Activated CD8-positive, alpha-beta T cell treated with anti-CD3 and anti-CD28 coated beads for 36 hours (primary cell): ENCODE results near the gene BICDL1. TPM values are rescaled to one million over a fixed set of nuclear protein-coding genes. Genes with fewer than 3 reads are reported as not detected.

Experiments used
- ATAC-seq: fragments of 200-7000 bp; cut with Tn5 transposase; one replicate; pipeline ENCODE4 v1.10.0; 2021; ENCODE audit warnings: mild to moderate bottlenecking, moderate library complexity
- CTCF ChIA-PET: fragments of 350-600 bp; sonication (Branson Sonifier 250); formaldehyde crosslinking; loops from one replicate; lab custom pipeline; 2021; ENCODE audit warnings: antibody characterized with exemption; lab: Charles Lee
- POLR2A ChIA-PET: fragments of 350-600 bp; sonication (Branson Sonifier 250); formaldehyde crosslinking; loops from one replicate; lab custom pipeline; 2021; ENCODE audit warnings: antibody characterized with exemption; lab: Charles Lee
- DNase-seq: peaks from one replicate; pipeline ENCODE4 v3.0.0-alpha.2; 2020
- H3K27ac Mint-ChIP-seq: one replicate; pipeline ENCODE4 v1.8.0; 2021; ENCODE audit warnings: mild to moderate bottlenecking, mixed read lengths
- H3K27me3 Mint-ChIP-seq: one replicate; pipeline ENCODE4 v1.8.0; 2021; ENCODE audit warnings: mixed read lengths
- H3K36me3 Mint-ChIP-seq: one replicate; pipeline ENCODE4 v1.8.0; 2021; ENCODE audit warnings: low read depth, mixed read lengths
- H3K4me1 Mint-ChIP-seq: one replicate; pipeline ENCODE4 v1.8.0; 2021; ENCODE audit warnings: low read depth, mixed read lengths
- H3K4me3 Mint-ChIP-seq: one replicate; pipeline ENCODE4 v1.8.0; 2021; ENCODE audit warnings: mild to moderate bottlenecking, moderate library complexity, mixed read lengths
- H3K9me3 Mint-ChIP-seq: one replicate; pipeline ENCODE4 v1.8.0; 2021; ENCODE audit warnings: mixed read lengths
- CTCF ChIP-seq: fragments of 200-600 bp; IDR thresholded peaks from one replicate; pipeline ENCODE4 v1.8.0; 2022; ENCODE audit warnings: antibody characterized with exemption, mild to moderate bottlenecking
- intact Hi-C: fragments of 100-400 bp; cut with micrococcal nuclease; formaldehyde crosslinking; loops from one replicate; pipeline ENCODE4 v1.10.0; 2022
- total RNA-seq, 2 experiments: library from RNA; stranded (reverse); gene quantifications; one replicate each; pipeline ENCODE4 v1.2.3, GENCODE V29; 2021

Gene BICDL1
- total RNA-seq, 2 experiments from 2014 or later: 103 to 107 TPM

GRCh38 chr12:120141336-120141735 lies 152.3 kb downstream of the BICDL1 start:
- no peak overlapping the region for H3K27ac Mint-ChIP-seq
- no peak overlapping the region for H3K4me3 Mint-ChIP-seq
- H3K27me3 Mint-ChIP-seq: no peaks in the 10 kb centered on the region
- no peak for ATAC-seq
- peaks cover 52% of the 10 kb centered on the region for H3K36me3 Mint-ChIP-seq
- H3K4me1 Mint-ChIP-seq: no peaks in the 10 kb centered on the region
- ChIA-PET CTCF (no interaction called here), POLR2A (interaction anchor here (1.4 kb wide), 1 partner anchor 60 kb away, joined by 4 read pairs; the partner anchor contains the start of gene RPLP0)
- intact Hi-C loops: no loop called here
- no peak for TF ChIP-seq CTCF
- DNase-seq: no peak
- no peaks in the 10 kb centered on the region for H3K9me3 Mint-ChIP-seq

GRCh38 chr12:120142231-120142877 lies 153.3 kb downstream of the BICDL1 start:
- ChIA-PET POLR2A (interaction anchor here (1.4 kb wide), 1 partner anchor 59 kb away, joined by 4 read pairs; the partner anchor contains the start of gene RPLP0), CTCF (no interaction called here)
- no peak overlapping the region for H3K27ac Mint-ChIP-seq
- no peaks in the 10 kb centered on the region for H3K27me3 Mint-ChIP-seq
- no peak overlapping the region for H3K4me3 Mint-ChIP-seq
- intact Hi-C loops: no loop called here
- H3K4me1 Mint-ChIP-seq: no peaks in the 10 kb centered on the region
- TF ChIP-seq CTCF: no peak
- DNase-seq (no peak), ATAC-seq (no peak)
- peaks cover 51% of the 10 kb centered on the region for H3K36me3 Mint-ChIP-seq
- H3K9me3 Mint-ChIP-seq: no peaks in the 10 kb centered on the region

Other genes starting within 250 kb of the BICDL1 start
- gene CIT, start 111.9 kb upstream of the BICDL1 start, total RNA-seq: 10 to 100 TPM; 43.3 to 48.4 TPM
- gene RAB35, start 127.5 kb downstream of the BICDL1 start, total RNA-seq: 10 to 100 TPM; 38.2 to 41.5 TPM
- 100 to 1,000 TPM; 130 to 137 TPM for gene GCN1, start 205.5 kb downstream of the BICDL1 start, total RNA-seq
- gene RPLP0, start 211.9 kb downstream of the BICDL1 start, total RNA-seq: 1,000 to 10,000 TPM; 4,421 to 4,585 TPM